Esophagus muscularis mucosa (tissue), 4 donors: Measurements from ENCODE around the gene RCCD1. TPM values are rescaled to one million over a fixed set of nuclear protein-coding genes. Genes with fewer than 3 reads are reported as not detected.

ENCODE experiments used
- DNase-seq: peaks from one replicate; pipeline ENCODE4 v3.0.0-alpha.2; 2017; ENCODE audit errors: extremely low spot score
- H3K27ac ChIP-seq, 4 donors: fragments of 200-600 bp; sonication (generic); replicated peaks in 1 of 4; 1 replicate in 3 of 4; 2 replicates in 1 of 4; pipeline ENCODE4 v1.5.1; 2016 to 2019; ENCODE audit warnings: mild to moderate bottlenecking in 1 of 4
- H3K27me3 ChIP-seq, 4 donors: fragments of 200-600 bp; sonication (generic); one replicate each; pipeline versions ENCODE4 v1.5.1 to v1.6.0; 2016 to 2019
- H3K36me3 ChIP-seq, 4 donors: fragments of 200-600 bp; sonication (generic); one replicate each; pipeline ENCODE4 v1.5.1; 2016 to 2019
- H3K4me1 ChIP-seq, 4 donors: fragments of 200-600 bp; sonication (generic); one replicate each; pipeline ENCODE4 v1.5.1; 2016 to 2019
- H3K4me3 ChIP-seq, 4 donors: fragments of 200-600 bp; sonication (generic); 1 replicate in 2 of 4; 2 replicates in 2 of 4; pipeline ENCODE4 v1.5.1; 2016 to 2019; ENCODE audit warnings: mild to moderate bottlenecking in 4 of 4, moderate library complexity in 1 of 4
- H3K9me3 ChIP-seq, 4 donors: fragments of 200-600 bp; sonication (generic); 1 replicate in 3 of 4; 2 replicates in 1 of 4; pipeline ENCODE4 v1.5.1; 2016 to 2019
- CTCF ChIP-seq, 3 experiments: fragments of 200-600 bp in 2 of 3; fragments of 450-650 bp in 1 of 3; sonication (generic) in 2 of 3; IDR thresholded peaks; one replicate each; pipeline ENCODE4 v1.5.1; 2017 to 2019; ENCODE audit warnings: antibody characterized with exemption in 3 of 3, mild to moderate bottlenecking in 2 of 3, moderate library complexity in 1 of 3
- EP300 ChIP-seq: sonication (generic); formaldehyde crosslinking; IDR thresholded peaks from one replicate; pipeline ENCODE4 v1.6.1; 2017; ENCODE audit warnings: antibody characterized with exemption
- POLR2A ChIP-seq: fragments of 450-650 bp; IDR thresholded peaks from one replicate; pipeline ENCODE4 v1.6.1; 2017; ENCODE audit warnings: antibody characterized with exemption, moderate library complexity, mild to moderate bottlenecking, low read depth
- POLR2AphosphoS5 ChIP-seq, 2 donors: sonication (generic); formaldehyde crosslinking; IDR thresholded peaks; one replicate each; pipeline ENCODE4 v1.6.1; 2017; ENCODE audit warnings: antibody characterized with exemption in 2 of 2
- WGBS: methylation state at CpG from one replicate; pipeline ENCODE4 v1.1.5; 2018; 5-methylcytosine and 5-hydroxymethylcytosine counted together
- intact Hi-C: fragments of 100-400 bp; cut with DNase I; formaldehyde crosslinking; loops from one replicate; pipeline ENCODE4 v1.15.1; 2023
- total RNA-seq, 4 donors: library from RNA; depleted of rRNA; stranded (reverse); fragments of >200 nt; gene quantifications; one replicate each; pipeline versions ENCODE4 v1.1.0 to v1.2.1, GENCODE V29; 2016

RCCD1 gene
- total RNA-seq, 4 donors from 2014 or later = 5.3 to 12.7 (median 9.2) TPM

GRCh38 chr15:90990446-90990845 is 35.8 kb downstream of the RCCD1 start:
- no peak for DNase-seq
- Histone ChIP-seq H3K4me3 (no peak overlapping the region), H3K27ac (no peak overlapping the region), H3K36me3 (no peaks in the 10 kb centered on the region), H3K27me3 (no peaks in the 10 kb centered on the region), H3K9me3 (no peaks in the 10 kb centered on the region), H3K4me1 (peaks cover 0 to 20% (median 18%) of the 10 kb centered on the region in 4 donors)
- intact Hi-C loops = loop anchor here (5.0 kb wide), 1 partner anchor 33 kb away; no protein-coding TSS in a partner anchor
- 93% methylated on average over 4 of the region's 4 CpGs for WGBS
- TF ChIP-seq CTCF (IDR thresholded peaks at IDR 0.05) = no peak
- TF ChIP-seq POLR2A = no peak
- no peak for TF ChIP-seq POLR2AphosphoS5 (IDR thresholded peaks at IDR 0.05)

- no peaks in the 10 kb centered on the region for H3K27me3 ChIP-seq
- no peaks in the 10 kb centered on the region for H3K9me3 ChIP-seq
- WGBS = 92% methylated on average over 6 of the region's 6 CpGs
- intact Hi-C loops = loop anchor here (5.0 kb wide), 1 partner anchor 34 kb away; no protein-coding TSS in a partner anchor
- H3K27ac ChIP-seq = no peak overlapping the region
- peaks cover 0 to 21% (median 19%) of the 10 kb centered on the region in 4 donors for H3K4me1 ChIP-seq
- TF ChIP-seq POLR2AphosphoS5 (IDR thresholded peaks at IDR 0.05) = no peak
- TF ChIP-seq EP300 = no peak
- no peak for TF ChIP-seq POLR2A
- no peak for TF ChIP-seq CTCF (IDR thresholded peaks at IDR 0.05)
- H3K36me3 ChIP-seq = no peaks in the 10 kb centered on the region
- no peak overlapping the region for H3K4me3 ChIP-seq
- DNase-seq = no peak
These were observed 37.1 kb downstream of the RCCD1 start for GRCh38 chr15:90991587-90992285.

- Histone ChIP-seq H3K27me3 (no peaks in the 10 kb centered on the region), H3K9me3 (no peaks in the 10 kb centered on the region), H3K27ac (peak overlapping the region; percentile 88 to 93 (median 89)), H3K4me3 (peak overlapping the region; percentile 79 to 92 (median 87)), H3K4me1 (peaks cover 0 to 21% (median 19%) of the 10 kb centered on the region in 4 donors), H3K36me3 (peaks cover 7 to 16% (median 13%) of the 10 kb centered on the region in 4 donors)
- WGBS = 2% methylated on average over 17 of the region's 50 CpGs
- no peak for DNase-seq
- TF ChIP-seq CTCF (IDR thresholded peaks at IDR 0.05) (no peak), POLR2AphosphoS5 (IDR thresholded peaks at IDR 0.05) (no peak)
- intact Hi-C loops = loop anchor here (2.0 to 5.0 kb wide), 2 partner anchors 29 to 37 kb away; partner anchors contain the start of gene VPS33B
These were observed 39.4 kb downstream of the RCCD1 start for GRCh38 chr15:90994059-90994416.

- Histone ChIP-seq H3K27me3 (no peaks in the 10 kb centered on the region), H3K4me3 (peak within 1 kb of the TSS; percentile 79 to 92 (median 87)), H3K36me3 (peaks cover 7 to 23% (median 19%) of the 10 kb centered on the region in 4 donors), H3K9me3 (no peaks in the 10 kb centered on the region), H3K27ac (peak within 1 kb of the TSS; percentile 88 to 93 (median 89)), H3K4me1 (peaks cover 0 to 21% (median 19%) of the 10 kb centered on the region in 4 donors)
- intact Hi-C loops = loop anchor here (2.0 to 5.0 kb wide), 2 partner anchors 28 to 37 kb away; partner anchors contain the start of gene VPS33B
- under 1% methylated on average over 13 of the region's 75 CpGs for whole genome bisulfite sequencing
- TF ChIP-seq CTCF (IDR thresholded peaks at IDR 0.05) = no peak
- no peak for TF ChIP-seq EP300
- no peak for TF ChIP-seq POLR2A
- TF ChIP-seq POLR2AphosphoS5 (IDR thresholded peaks at IDR 0.05) = peak; percentile 91 to 92
- peak; percentile 99 for DNase-seq
These were observed 40.0 kb downstream of the RCCD1 start, which contains the start of gene PRC1 for GRCh38 chr15:90994417-90995311. PRC1 (minus strand) TSS chr15:90994535; CDS start chr15:90994417, 118 bp downstream.
